ENCODE measurements around the gene DND1.
"Not testable (repeated sequence)": the region's sequence is repeated elsewhere in the genome, so short reads cannot be mapped to it uniquely, and the experiment has no call there.

DND1 gene

DNA sequence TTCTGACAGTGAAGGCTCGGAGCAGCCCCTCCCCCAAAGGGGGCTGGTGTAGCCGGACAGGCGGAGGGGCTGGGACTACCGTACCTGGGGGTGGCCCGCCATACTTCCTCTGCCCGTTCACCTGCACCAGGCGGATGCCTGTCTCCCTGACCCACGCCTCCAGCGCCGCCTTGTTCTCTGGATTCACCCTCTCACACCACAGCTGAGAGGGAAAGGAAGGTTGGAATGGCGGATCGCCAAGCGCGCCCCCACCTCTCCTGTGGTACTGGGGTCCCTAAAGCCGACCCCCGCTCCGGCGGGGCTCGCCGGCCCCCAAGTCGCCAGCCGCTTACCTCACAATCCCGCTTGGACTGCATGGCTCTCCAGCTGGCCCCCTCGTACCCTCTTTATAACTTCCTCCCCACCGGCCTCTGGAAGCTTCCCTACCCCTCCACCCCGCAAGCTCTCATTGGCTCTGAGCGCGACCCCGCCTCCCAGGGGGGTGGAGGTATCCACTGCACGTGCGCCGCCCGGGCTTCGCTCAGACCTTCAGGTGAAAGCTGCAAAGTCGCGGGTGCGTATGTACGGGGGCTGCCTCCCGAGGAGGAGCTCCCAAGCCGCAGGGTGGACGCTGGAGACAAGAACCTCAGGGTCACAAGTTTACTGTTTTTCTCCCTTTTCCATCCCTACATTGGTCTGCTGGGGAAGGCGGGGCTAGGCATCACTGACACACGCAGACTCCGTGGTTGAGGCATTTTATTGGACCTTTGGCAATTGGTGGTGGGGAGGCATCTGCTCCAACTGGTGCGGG lies at the start of gene DND1:
TSS of gene DND1 (minus strand) at position 390 of the 790 bp plus-strand sequence. CDS start at position 356, 34 bp downstream.
- DNase-seq (ENCODE audit: low spot score), result no peak

DNA sequence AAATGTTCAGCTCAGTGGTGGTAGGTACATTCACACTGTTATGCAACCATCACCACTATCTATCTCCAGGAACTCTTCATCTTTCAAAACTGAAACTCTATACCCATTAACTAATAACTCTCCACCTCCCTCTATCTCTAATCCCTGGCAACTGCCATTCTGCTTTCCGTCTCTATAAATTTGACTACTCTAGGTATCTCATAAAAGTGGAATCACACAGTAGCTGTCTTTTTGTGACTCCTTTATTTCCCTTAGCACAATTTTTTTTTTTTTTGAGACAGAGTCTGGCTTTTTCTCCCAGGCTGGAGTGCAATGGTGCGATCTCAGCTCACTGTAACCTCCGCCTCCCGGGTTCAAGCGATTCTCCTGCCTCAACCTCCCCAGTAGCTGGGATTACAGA lies 48.0 kb upstream of the DND1 start:
- DNase-seq (ENCODE audit: low spot score), result not testable (repeated sequence)

DNA sequence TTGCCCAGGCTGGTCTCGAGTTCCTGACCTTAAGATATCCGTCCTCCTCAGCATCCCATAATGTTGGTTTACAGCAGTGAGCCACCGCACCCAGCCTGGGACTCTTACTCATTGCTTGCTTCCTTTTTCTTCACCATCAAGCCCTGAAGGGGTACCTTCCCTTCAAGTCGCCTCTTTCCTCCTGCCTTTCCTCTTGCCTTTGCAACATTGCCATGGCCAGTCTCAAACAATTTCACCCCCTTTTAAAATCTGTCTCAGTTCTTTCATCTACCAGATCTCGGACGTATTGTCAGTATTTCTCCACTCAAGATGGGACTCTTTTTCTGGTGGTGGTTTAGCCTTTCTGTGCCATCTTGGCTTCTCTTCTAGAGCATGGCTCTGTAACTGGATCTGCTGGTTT lies 47.4 kb upstream of the DND1 start:
- DNase-seq (ENCODE audit: low spot score), result not testable (repeated sequence)

DNA sequence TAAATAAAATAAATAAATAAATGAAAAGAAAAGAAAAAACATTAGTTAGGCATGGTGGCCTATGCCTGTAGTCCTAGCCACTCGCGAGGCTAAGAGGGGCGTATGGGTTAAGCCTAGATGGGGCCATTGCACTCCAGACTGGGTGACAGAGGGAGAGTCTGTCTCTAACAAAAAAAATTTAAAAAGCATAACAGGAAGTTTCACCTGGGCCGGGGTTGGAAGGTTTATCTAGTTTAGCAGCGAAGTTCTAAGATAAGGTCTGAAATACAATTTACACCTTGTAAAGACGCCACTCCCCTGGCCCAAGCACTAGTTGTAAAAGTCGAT lies 44.9 kb upstream of the DND1 start:
- DNase-seq (ENCODE audit: low spot score), result no peak

DNA sequence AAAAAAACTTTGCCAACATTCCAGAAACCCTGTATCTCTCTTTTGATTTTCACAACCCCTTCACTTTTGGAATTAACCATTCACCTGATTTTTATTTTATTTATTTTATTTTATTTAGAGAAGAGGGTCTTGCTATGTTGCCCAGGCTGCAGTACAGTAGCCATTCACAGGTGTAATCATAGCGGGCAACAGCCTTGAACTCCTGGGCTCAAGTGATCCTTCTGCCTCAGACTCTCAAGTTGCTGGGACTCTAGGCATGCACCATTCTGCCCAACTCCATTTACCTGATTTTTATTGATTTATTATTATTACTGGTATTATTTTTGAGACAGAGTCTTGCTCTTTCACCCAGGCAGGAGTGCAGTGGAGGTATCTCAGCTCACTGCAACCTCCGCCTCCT lies 42.9 kb upstream of the DND1 start:
- DNase-seq (ENCODE audit: low spot score), result not testable (repeated sequence)

DNA sequence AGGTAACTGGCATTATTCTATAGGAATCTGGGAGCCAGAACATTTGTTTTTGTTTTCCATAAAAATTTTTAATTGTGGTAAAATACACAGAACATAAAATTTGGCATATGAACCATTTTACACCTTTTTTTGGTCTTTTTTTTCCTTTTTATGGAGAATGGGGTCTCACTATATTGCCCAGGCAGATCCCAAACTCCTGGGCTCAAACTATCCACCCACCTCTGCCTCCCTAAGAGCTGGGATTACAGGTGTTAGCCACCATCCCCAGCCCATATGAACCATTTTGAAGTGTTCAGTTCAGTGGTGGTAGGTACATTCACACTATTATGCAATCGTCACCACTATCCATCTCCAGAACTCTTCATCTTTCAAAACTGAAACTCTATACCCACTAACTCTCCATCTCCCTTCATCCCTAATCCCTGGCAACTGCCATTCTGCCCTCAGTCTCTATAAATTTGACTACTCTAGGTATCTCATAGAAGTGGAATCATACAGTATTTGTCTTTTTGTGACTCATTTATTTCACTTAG lies 40.3 kb upstream of the DND1 start:
- DNase-seq (ENCODE audit: low spot score), result no peak

DNA sequence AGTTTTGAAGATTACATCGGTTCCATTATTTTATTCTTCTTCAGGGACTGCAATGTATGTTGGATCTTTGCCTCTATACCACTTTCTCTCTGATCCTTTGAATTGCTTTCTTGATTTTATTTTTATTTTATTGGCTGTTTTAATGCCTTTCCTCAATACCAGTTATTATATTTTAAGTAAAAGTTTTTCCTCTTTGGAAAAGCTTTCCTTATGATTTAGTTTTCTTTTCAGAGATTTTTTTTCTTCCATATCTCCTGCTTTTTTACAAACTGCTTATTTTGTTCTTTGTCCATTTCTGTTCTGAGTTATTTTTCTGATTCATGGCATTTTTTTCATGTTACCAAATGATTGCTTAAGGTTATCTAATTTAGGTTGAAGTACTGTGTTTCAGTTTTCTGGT lies 38.4 kb upstream of the DND1 start:
- no peak for DNase-seq (ENCODE audit: low spot score)

DNA sequence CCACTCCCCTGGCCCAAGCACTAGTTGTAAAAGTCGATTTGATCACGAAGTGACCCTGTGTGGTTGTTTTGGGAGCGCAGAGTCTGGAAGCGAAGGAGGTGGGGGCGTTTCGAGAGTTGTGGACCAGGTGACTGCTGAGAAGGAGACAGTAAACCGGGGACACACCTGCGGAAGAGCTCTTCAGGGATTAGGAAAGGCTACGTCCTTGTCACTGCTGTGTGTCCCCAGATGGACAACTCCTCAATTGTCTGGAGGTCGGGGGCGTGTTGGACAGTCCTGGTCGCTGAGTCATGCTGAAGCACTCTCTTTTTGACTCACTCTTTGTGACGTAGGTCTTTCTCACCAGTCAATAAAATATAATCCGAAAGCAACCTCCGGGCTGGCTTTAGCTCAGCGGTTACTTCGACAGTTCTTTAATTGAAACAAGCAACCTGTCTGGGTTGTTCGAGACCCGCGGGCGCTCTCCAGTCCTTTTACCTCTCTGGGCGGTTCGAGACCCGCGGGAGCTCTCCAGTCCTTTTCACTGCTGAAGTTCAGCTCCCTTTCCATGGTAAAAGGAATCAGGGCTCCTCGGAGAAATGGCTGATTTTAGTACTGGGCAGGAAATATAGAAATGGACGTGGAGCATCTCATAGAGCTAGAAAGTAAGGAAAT lies 37.6 kb upstream of the DND1 start:
- DNase-seq (ENCODE audit: low spot score), result peak; percentile 96

DNA sequence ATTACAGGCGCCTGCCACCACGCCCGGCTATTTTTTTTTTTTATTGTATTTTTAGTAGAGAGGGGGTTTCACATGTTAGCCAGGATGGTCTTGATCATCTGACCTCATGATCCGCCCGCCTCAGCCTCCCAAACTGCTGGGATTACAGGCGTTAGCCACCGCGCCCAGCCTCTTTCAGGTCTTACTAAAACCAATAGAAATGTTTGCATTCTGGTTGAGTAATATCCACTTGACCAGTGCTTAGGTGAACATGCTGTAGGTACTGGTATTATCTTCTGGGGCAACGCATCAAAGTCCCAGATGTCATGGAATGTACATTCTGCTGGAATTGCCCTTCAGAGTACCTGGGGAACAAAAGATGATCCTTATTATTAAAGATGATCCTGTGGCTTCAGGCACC lies 35.4 kb upstream of the DND1 start:
- DNase-seq (ENCODE audit: low spot score), result not testable (repeated sequence)

DNA sequence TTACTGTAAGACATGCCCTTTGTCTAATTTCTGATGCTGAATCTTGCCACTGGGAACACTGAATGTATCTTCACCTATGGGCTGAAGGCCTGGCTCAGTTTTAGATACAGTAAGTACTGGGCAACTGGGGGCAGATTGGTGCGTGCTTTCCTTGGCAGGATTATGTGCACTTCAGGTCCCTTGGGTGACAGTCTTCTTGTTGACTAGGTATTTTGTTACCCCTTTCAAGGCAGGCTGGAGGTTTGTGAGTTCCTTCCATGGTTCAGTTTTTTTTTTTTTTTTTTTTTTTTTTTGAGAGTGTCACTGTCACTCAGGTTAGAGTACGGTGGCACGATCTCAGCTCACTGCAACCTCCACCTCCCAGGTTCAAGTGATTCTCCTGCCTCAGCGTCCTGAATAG lies 34.4 kb upstream of the DND1 start:
- no peak for DNase-seq (ENCODE audit: low spot score)

DNA sequence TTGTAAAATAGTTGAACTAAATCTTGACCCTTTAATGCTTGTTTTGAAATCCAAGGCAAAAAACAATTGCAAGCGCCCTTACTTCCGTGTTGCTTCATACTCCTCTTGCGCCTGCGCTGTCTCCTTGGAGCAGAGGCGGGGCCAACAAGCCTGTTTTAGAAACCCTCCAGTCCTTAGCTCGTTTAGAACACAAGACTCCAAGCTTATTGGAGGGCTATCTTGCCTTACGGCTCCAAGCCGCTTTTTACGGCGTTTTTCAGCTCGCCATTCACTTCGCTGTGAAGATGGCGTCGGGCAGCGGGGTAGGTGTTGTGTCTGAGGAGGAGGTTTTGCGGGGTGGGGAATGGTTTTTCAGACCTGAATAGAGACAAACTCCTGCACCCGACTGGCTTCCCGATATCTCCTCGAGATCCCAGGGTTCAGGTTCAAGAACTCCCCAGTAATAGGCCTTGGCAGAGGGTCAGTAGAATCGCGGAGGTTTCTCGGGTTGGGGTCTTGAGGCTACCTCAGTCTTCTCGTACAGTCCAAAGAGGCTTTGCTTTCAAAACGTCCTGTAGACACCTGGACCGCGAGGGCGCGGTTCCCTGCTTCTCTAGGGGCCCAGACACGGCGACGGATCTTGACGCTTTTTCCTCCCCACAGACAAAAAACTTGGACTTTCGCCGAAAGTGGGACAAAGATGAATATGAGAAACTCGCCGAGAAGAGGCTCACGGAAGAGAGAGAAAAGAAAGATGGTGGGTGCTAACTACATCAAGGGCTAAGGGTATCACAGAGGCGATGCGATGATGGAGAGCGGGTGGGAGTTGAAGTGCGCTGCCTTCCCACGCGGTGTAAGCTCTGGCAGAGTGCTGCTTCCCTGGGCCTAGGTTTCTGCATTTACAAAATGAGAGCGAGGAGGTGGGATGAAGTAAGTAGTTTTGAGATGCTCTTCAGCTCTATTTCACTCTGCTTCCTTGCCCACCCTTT lies 27.1 kb upstream of the DND1 start, which contains the start of gene ZMAT2:
TSS of gene ZMAT2 (plus strand) at position 271 of the 968 bp plus-strand sequence. CDS start at position 285, 14 bp downstream.
- DNase-seq (ENCODE audit: low spot score), result peak; percentile 98

DNA sequence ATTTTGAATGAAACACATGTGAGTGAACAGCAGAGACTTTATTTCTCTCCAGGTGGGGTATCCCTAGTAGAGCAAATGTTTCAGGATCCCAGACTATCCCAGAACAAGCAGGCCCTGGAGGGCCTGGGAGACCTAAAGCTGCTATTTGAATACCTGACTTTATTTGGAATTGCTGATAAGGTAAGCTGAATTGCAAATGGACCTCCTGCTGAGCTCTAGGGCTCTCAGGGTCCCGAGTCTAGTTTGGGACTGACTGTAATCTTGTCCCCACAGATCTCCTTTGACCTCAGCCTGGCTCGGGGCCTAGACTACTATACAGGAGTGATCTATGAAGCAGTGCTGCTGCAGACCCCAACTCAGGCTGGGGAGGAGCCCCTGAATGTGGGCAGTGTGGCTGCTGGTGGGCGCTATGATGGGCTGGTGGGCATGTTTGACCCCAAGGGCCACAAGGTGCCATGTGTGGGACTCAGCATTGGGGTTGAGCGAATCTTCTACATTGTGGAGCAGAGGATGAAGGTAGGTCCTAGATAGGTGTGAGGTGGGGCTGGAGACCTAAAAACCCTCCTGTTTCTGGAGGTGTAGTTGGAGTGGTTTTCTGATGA lies 23.6 kb upstream of the DND1 start:
- DNase-seq (ENCODE audit: low spot score), result no peak

DNA sequence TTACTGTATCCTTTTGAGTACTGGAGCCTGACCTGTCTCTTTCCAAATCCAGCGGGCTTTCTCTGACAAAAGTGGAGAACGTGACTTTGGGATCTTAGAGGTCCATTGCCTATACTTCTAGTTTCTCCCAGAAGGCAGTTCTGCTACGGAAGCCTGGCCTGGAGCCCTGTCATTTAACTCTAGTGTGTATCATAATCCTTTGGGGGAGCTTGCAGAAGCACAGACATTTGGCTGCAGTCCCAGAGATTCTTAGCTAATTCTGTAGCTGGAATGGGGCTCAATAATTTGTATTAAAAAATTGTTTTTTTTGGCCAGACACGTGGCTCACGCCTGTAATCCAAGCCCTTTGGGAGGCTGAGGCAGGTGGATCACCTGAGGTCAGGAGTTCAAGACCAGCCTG lies 20.9 kb upstream of the DND1 start:
- no peak for DNase-seq (ENCODE audit: low spot score)

DNA sequence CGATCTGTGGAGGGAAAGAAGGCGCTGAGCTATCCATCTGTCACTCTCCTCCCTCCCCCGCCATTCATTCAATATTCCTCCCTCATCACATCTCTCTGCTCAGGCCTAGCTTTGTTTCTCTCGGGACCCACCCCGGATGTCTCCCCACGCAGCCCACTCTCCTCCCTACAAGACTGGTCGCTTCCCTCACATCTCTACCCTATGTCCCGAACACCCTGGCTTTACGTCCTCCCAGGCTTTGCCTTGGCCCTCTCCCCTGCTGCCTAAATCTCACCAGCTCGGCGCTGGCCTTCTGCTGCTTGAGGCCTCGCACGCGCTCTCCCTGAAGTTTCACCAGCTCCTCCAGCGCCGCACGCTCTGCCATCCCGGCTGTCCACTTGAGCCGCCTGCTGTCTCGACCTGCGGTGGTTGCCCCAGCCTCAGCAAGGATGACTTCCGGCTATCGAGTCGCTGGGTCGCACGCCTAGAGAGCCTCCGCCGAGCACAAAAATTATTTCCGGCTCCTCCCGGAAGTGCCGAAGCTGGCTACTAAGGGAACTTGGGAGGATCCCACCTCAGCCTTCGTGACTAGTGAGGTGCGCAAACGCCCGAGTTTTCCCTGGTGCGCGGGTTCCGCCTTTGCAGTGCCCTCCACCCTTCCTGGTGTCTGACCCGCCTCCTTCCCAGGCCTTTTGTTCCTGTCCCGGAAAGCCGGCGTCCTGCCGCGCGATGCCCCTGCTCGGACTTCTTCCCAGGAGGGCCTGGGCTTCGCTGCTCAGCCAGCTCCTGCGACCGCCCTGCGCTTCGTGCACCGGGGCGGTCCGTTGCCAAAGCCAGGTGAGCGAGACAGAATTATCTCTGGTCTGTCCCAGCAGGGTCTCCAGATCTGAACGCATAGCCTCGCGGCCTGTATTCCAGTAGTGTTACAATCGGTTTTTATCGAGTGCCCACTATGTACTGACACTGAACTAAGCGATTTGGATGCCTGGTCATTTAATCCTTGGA lies 17.9 kb upstream of the DND1 start, which contains the start of the genes HARS1 and HARS2:
TSS of gene HARS1 (minus strand) at position 430 of the 984 bp plus-strand sequence. CDS start at position 364, 66 bp downstream.
TSS of gene HARS2 (plus strand) at position 515 of the 984 bp plus-strand sequence. CDS start at position 709, 194 bp downstream.
- DNase-seq (ENCODE audit: low spot score), result peak; percentile 91

DNA sequence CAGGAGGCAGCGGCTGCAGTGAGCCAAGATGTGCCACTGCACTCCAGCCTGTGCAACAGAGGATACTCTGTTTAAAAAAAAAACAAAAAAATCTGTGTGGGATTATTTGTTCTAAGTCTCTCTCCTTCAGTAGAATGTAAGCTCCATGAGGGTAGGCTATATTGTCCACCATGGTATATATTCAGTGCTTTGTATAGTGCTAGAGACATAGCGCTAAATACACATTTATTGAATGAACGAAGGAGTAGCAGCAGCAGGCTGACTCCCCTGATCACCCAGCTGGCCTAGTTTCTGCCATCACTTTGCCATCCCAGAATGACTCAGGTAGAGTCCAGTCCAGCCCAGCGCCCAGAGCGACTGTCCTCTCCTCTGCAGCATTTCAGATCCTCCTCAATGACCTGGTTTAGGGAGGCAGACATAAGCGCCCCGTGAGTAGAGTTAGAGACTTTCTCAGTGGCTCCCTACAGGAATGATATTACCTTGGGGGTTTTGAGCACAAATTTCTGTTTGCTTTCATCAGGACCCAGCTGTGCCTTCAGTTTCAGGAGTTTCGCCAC lies 17.1 kb upstream of the DND1 start:
- DNase-seq (ENCODE audit: low spot score), result no peak

DNA sequence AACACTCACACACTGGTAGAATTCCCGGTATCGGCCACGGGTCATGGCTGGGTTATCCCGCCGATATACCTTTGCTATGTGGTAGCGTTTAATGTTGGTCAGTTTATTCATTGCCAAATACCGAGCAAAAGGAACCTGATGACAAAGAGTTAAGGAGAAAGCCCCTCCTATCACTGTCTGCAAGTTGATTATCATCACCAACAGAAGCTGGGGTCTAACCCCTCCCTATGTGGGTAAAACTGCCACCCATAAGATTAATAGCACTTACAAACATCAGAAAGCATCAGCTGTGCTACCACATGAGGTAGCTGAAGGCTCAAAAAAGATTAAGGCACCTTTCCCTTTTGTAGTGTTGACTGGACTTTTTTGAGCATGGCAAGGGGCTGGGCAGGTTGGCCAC lies 5.6 kb upstream of the DND1 start:
- DNase-seq (ENCODE audit: low spot score), result peak; percentile 73

DNA sequence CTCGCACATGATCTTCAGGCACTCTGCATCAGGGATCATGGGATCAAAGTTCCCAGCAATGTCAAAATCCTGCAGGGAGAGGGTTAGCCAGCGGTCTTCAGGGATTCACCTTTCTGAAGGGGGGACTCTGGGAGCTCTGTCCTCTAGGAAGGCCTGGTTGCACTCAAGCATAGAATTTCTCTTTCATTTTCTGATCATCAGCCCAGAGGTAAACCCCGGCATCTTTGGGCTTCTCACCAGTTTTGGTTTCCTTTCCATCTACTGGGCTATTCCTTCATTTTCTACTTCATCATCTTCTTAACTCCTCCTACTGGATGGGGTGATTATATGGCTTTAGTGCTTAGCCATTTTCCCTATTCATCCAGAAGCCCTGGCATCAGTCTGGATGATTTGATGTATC lies 4.6 kb upstream of the DND1 start:
- no peak for DNase-seq (ENCODE audit: low spot score)

DNA sequence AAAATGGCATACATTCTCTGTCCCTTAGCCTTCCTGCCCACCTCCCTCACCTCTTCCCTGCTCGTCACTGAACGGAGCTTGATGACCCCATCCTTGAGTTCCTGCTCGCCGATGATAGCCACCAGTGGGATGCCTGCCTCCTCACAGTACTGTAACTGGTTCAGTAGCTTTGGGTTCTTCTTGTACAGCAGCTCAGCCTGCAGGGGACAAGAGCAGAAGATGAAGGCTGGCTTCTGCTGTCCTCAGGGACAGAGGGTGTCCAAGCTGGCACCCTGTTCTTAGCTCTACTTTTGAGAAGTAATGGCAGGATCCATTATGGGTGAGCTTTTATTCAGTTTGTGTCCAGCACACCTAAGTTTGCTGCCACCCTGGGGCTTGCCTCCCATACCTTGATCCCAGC lies 1.3 kb upstream of the DND1 start:
- no peak for DNase-seq (ENCODE audit: low spot score)

DNA sequence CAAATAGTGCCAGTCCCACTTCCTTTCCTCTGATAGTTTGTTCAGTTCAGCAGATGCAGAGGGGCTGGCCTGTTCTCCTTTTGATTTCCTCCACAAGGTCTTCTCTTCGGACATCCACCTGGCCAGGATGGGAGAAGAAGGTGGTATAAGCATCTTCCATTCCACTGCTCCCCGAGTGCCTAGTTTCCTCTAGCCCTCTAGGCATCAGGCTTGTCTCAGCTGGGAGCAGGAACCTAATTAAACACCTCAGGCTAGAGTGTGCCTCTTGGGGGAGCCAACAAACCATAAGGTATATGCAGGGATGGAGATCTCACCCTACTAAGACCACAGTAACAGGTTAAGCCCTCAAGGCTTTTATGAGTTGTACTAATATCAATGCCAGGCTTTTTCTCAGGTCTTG lies 835 bp upstream of the DND1 start:
- no peak for DNase-seq (ENCODE audit: low spot score)
